NK-92 treated with Interleukin-12 subunit alpha and Interleukin-12 subunit beta, amount 100 ng/mL, for 24 hours (cell line): Measurements from ENCODE around the gene TMEM203.

Source experiments
- DNase-seq: peaks from one replicate; lab custom pipeline; 2025; lab: John Stamatoyannopoulos, UW

The TMEM203 gene

GRCh38 chr9:137178939-137179630 lies 26.4 kb downstream of the TMEM203 start:
- DNase-seq: no peak

DNA sequence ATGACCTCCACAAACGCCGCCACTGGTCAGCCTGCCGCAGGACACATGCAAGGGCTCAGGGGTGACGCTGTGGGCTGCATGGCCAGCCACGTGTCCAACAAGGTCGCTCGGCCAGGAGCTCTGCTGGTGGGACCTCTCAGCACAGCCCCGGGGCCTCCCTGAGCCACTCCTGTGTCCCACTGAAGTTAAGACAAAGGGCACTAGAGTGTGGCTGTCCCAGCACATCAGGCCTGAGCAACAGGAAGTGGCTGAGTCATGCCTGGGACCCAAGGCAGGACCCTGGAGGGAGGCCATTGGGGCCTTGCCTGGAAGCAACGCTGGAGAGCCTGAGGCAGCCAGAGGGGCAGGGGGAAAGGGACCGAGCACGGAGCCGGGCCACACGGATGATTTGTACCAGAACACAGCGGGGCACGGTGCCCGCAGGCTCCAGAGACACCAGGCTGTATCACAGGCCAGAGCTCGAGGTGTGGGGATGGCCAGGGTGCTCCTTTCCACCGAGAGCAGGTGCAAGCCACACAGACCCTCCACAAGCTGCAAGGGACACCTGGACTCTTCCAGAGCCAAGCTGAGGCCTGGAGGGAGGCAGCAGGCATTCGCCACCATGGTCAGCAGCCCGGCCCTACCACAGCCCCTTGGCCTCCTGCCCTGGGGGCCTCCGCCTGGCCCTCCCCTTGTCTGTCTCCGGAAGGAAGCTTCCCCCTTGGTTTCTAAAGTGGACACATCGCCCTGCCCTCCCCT lies 27.1 kb downstream of the TMEM203 start:
- DNase-seq: no peak

GRCh38 chr9:137176302-137177182 lies 28.9 kb downstream of the TMEM203 start:
- no peak for DNase-seq

DNA sequence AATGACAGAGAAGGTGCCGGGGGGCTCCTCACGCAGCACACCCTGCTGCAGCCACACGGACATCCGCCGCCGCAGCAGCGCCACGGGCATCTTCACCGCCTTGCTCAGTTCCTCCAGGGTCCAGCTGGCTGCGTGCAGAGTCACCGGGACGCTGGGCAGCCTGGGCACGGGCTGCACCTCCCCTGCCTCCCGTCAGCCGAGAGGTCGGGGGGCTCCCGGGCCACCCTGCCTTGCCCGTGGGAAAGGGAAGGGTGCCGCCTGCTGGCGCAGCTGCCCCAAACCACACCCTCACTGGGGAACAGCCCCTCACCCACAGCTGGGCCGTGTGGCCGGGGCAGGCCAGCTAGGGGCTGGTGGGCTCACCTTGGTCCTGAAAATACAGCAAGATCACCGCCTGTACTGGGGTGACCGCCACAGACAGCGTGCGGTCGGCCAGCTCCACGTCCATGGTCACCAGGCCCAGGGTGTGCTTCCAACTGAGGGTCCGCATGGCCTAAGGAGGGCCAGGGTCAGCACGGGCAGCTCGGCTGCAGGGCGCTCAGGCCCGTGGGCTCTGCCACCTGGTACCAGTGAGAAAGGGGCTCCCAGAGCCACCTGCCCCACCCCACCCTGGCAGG lies 30.0 kb downstream of the TMEM203 start:
- DNase-seq: no peak

DNA sequence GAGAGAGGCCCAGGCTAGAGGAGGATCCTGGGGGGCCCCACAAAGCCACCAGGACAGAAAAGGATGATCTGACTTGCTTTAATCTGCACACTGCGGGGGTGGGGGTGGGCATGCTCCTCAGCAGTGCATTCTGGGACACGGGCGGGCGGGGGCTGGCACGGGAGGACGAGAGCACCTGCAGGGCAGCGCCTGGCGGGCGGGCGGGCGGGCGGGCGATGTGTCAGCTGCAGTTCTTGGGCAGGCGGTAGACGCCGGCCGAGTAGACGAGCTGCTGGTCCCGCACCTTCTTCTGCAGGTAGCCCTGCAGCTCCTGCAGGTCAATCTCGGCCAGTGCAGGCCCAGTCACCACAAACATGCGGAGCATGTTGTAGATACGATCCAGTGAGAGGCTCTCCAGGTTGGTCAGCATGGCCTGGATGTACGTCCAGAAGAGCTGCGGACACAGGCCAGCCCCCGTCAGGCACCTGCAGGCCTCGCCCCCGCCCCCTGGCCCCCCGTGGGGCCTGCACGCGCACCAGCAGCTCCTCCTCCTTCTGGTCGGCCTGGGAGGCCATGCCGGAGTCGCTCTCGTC lies 30.6 kb downstream of the TMEM203 start:
- no peak for DNase-seq

GRCh38 chr9:137173796-137174664 lies 31.4 kb downstream of the TMEM203 start:
- no peak for DNase-seq

DNA sequence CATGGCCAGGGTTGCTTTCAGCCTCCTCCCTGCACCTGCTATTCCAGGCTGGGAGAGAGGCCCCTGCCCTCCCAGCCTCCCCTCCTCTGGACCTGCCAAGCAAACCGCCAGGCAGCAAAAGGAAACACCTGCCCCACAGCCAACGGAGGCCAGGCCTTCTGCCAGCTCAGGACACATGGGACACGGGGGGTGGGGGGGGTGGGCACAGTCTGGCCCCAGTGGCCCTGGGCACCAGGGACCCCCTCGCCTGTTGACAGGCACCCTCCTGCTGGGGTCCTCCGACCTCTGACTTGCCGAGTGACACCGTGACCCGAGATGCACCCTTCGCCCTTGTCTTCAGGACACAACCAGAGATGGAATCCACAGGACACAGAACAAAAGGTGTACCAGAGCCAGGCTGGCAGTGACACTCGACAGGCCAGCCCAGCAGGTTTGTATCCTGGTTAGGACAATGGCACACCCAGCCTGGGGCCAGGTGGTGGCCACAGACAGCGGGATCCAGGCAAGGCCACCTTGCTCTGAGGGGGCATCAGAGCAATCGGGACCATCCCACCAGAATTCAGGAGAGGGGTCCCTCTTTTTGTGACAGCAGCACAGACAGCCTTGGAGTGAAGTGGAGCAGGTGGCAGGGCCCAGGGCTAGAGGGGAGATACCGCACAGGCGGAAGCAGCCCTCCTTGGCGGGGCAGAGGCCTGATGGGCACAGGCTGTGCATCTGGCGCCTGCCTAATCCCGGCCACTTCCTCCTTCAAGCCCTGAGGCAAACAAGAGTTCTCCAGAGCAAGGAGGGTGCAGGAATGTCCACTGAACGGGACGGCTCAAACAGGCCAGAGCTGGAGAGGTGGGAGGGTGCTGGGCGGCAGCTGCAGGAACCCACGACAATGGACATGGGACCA lies 32.3 kb downstream of the TMEM203 start:
- no peak for DNase-seq

- DNase-seq: no peak
Measured at GRCh38 chr9:137171149-137171900, 34.1 kb downstream of the TMEM203 start.

DNA sequence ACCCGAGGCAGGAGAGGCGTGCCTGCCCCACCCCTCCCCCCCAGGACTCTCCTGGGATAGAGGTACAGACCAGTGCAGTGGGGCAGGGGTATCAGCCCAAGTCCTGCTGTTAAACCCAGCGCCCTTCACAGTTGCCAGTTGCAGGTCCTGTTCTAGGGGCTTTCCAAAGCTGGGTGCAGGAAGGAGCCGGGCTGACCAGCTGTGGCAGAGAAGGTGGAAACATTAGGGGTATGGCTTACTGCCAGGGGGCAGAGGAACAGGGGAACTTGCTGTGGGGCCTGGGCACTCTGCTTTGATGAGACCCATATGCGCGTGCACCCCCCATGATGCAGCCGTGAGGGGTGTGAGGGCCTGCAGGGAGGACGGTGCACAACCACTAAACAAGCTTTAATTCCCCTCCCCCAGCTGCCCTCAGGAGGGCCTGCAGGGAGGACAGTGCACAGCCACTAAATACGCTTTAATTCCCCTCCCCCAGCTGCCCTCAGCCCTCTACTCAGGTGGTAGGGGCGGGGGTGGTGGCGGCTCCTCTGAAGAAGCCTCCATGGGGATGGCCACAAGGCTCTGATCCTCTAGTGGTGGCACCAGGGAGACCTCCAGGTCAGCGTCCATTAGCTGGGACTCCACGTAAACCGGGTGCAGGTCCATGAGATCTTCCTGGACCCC lies 34.8 kb downstream of the TMEM203 start:
- DNase-seq: no peak

- DNase-seq: no peak
Measured at GRCh38 chr9:137169896-137170358, 35.5 kb downstream of the TMEM203 start, which contains the start of gene LRRC26. LRRC26 (minus strand) TSS chr9:137170051; CDS start chr9:137169943, 108 bp downstream.

DNA sequence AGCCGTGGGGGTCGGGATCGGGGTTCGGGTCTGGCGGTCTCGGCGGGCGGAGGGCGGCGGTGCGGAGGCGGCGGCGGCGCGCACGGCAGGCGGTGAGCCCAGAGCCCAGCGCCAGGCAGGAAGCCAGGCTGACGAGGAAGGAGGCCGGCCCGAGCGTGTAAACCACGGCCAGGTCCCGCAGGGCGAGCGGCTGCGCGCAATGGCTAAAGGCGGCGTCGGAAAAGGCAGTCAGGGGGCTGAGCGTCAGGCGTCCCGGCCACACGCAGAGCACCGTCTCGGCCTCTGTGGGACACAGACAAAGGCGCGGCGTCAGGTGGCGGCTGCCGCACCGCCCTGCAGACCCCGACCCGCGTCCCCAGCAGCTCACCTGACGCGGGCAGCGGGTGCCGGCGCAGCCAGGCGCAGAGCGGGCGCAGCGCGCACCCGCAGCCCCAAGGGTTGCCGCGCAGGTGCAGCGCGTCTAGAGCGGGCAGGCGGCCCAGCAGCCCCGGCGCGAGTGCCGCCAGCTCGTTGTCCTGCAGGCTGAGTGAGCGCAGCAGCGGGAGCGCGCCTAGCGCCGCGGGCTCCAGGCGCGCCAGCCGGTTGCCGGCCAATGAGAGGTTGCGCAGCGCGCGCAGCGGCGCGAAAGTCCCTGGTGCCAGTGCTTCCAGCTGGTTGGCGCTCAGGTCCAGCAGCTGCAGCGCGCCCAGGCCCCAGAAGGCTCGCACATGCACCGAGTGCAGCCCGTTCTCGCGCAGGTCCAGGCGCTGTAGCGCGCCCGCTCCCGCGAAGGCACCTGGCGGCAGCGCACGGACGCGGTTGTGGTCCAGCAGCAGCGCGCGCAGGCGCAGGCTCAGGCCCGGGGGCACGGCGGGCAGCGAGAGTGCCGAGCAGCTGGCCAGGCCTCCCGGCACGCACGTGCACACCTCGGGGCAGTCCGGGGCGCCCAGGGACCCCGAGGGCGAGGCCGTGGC lies 36.3 kb downstream of the TMEM203 start:
- no peak for DNase-seq

DNA sequence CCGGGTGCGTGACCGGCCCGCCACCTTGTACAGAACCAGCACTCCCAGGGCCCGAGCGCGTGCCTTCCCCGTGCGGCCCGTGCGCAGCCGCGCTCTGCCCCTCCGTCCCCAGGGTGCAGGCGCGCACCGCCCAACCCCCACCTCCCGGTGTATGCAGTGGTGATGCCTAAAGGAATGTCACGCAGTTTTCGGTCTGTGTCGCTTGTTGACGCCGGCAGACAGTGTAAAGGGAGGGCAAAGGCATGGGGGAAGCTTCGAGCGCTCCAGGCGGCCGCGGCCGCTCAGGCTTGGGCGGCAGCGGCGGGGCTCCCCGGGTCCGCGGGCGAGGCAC lies 36.9 kb downstream of the TMEM203 start:
- DNase-seq: no peak

GRCh38 chr9:137167747-137168572 lies 37.5 kb downstream of the TMEM203 start:
- DNase-seq: no peak

DNA sequence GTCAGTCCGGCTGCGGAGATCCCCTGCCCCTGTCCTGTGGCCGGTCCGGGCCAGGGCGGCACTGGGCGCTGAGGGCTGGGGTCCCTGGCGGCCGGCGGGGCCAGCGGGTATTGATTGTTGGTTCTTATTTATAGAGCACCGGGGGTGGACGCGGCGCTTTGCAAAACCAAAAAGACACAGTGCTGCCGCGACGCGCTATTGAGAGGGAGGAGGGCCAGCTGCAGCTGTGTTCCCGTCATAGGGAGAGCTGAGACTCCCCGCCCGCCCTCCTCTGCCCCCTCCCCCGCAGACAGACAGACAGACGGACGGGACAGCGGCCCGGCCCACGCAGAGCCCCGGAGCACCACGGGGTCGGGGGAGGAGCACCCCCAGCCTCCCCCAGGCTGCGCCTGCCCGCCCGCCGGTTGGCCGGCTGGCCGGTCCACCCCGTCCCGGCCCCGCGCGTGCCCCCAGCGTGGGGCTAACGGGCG lies 38.1 kb downstream of the TMEM203 start:
- DNase-seq: no peak

DNA sequence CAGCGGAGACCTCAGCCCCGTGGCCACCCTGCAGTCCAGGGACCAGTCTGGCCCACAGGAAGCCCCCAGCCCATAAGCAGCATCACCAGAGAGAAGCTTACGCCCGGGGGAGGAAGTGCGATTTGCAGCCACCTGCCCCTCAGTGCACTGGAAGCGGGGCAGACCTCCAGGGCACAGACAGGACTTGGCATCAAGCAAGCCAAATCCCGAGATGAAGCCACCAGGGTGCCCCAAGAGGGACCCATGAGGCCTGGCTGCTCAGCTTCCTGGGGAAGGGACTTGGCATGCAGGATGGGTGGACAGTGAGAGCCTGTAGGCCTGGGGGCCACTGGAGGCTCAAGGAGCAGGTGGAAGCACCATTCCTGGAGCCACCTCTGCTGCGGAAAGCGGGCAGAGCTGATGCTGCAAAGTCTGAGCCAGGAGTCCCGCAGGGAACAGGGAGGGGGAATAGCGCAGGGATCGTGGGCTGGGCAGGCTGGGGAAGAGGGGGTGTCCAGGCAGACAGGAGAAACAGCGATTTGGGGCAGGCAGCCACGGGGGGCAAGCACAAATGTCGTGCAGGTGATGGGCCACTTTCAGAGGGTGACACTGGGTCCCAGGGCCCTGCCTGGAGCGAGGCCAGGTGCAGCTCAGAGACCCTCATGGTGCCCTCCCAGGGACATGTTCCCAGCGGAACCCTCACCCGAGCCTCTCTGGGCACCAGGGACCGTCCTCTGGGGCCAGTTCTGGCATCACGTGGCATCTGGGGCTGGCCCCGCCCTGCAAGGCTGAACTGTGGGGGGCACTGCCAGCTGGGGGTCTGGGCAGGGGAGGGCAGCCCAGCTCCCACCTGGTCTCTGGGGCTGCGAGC lies 38.8 kb downstream of the TMEM203 start:
- no peak for DNase-seq
